GM12875 (cell line): ENCODE measurements around the gene DNAJB8.

ENCODE experiments used
- H3K4me3 ChIP-seq: one replicate; pipeline ENCODE4 v1.5.1; 2011; ENCODE audit warnings: low read depth, low read length, control low read depth
- CTCF ChIP-seq: IDR thresholded peaks from 2 replicates; pipeline ENCODE4 v1.5.1; 2011; ENCODE audit warnings: low read depth, mild to moderate bottlenecking, control low read depth, inconsistent platforms, low read length, moderate library complexity, borderline replicate concordance; ENCODE audit not compliant: insufficient read depth

The DNAJB8 gene

DNA sequence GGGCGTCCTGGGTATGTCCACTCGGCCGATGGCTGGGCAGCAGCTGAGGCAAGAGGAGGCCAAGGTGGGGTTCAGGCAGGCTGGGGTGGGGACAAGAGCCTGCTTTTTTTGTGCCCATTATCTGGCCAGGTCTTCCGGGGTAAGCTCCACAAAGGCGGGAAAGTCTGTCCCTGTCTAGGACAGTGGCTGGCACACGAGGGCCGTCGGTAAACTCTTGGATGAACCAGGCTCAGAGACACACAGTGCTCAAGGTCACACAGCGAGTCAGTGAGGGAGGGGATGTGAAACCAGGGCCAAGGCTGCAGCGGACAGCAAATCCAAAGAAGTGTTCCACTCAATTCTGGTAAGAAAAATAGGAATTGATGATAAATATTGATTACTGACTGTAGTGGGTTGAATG, 2.9 kb downstream of the DNAJB8 start:
- no peak for TF ChIP-seq CTCF
- no peak overlapping the region for H3K4me3 ChIP-seq

DNA sequence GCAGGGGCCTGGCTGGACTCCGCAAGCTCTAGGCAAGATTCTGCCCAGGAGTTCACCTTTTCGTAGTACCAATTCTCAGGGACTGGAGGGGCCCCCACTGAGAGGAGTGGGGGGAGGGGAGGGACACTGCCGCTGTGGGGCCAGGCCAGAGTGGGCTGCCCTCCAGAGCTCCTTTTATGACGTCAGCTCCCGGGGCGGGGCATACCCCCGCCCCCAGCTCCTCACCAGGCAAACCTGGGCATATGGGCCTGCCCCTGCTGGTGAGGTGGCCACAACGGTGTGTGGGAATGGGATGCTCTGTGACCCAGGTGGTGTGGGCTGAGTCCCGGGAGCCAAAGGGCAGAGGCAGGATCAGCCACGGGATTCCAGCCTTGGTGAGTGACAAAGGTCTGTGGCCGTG, 3.3 kb downstream of the DNAJB8 start:
- TF ChIP-seq CTCF = no peak
- no peak overlapping the region for H3K4me3 ChIP-seq

DNA sequence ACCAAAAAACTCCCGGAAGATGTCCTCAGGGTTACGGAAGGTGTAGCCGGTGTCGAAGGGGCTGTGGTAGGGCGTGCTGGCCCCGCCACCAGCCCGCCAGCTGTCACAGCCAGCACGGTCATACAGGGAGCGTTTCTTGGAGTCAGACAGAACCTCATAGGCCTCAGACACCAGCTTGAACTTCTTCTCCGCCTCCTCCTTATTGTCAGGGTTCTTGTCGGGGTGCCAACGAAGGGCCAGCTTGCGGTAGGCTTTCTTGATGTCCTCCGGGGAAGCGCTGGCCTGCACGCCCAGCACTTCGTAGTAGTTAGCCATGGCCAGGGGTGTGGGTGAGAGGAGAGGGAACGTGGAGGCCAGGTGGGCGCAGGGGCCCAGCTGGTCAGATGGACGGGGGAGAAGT, 3.8 kb downstream of the DNAJB8 start:
- H3K4me3 ChIP-seq = no peak overlapping the region
- TF ChIP-seq CTCF = no peak

- no peak for TF ChIP-seq CTCF
- H3K4me3 ChIP-seq = no peak overlapping the region
Measured at GRCh38 chr3:128462341-128462910, 4.3 kb downstream of the DNAJB8 start.

GRCh38 chr3:128461731-128462130, 5.0 kb downstream of the DNAJB8 start:
- no peak overlapping the region for H3K4me3 ChIP-seq
- no peak for TF ChIP-seq CTCF

DNA sequence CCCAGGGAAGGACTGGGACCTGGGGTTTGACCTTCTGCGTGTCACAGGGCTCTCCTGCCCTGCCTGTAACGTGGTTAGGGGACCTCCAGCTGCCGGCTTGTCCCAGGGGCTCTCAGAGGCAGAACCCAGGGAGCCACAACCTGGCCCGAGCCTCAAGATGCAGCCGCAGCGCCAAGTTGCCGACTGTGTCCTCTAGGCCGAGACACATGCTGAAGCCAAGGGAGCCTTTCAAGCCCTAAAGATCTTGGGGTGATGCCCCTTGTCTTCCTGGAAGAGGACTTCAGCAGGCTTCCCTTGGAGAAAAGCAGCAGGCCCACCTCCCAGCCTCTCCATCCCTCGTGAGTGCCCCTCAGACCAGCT, 7.2 kb downstream of the DNAJB8 start:
- H3K4me3 ChIP-seq = no peak overlapping the region
- TF ChIP-seq CTCF = no peak

DNA sequence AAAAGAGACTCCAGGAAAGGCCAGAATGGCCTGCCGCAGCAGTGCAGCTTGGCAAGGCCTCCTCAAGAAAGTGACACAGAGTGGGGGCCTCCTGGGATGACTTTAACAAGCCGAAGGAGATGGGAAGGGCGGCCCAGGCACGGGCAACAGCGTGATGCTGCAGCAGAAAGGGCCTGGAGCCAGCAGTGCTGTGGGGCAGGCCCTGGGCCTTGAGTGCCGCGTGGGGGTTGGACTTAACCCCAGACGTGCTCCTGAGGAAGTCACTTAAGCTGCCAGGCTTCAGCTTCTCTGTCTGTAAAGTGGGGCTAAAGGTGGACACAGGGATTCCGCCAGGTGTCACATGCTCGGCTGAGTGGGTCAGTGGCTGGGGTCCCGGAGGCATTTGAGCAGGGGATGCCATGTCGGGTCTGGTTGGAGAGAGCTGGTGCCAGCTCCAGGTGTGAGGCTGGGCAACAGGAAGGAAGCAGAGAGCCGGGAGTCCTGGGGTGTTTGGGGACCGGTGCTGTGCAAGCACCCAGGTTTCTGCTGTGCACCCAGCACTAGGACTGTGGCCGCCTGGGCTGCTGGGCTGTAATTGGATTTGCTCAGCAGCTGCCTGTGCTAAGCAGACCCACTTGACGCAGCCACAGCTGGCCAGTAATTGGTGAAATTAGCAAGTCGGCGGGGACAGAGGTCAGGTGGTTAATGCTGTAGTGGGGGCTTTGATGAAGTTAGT, 7.8 kb downstream of the DNAJB8 start:
- no peak for TF ChIP-seq CTCF
- H3K4me3 ChIP-seq = no peak overlapping the region
